T-helper 2 cell treated with Interferon-gamma antibody and Interleukin-4, amounts not matched to agents 5 μg/mL and 100 μg/mL, for 36 hours (primary cell): ENCODE data around the gene CDKN2B-AS1.

Experiments used
- DNase-seq: peaks from one replicate; pipeline ENCODE4 v3.0.0; 2021; ENCODE audit warnings: low spot score
- H3K27ac Mint-ChIP-seq: one replicate; pipeline ENCODE4 v1.8.0; 2021; ENCODE audit warnings: mild to moderate bottlenecking, mixed read lengths
- H3K27me3 Mint-ChIP-seq: one replicate; pipeline ENCODE4 v1.8.0; 2021; ENCODE audit warnings: low read depth, mixed read lengths
- H3K36me3 Mint-ChIP-seq: one replicate; pipeline ENCODE4 v1.8.0; 2021; ENCODE audit warnings: low read depth, mixed read lengths
- H3K4me1 Mint-ChIP-seq: one replicate; pipeline ENCODE4 v1.8.0; 2021; ENCODE audit warnings: low read depth, mixed read lengths
- H3K4me3 Mint-ChIP-seq: one replicate; pipeline ENCODE4 v1.8.0; 2022; ENCODE audit warnings: mild to moderate bottlenecking, moderate library complexity, mixed read lengths
- H3K9me3 Mint-ChIP-seq: one replicate; pipeline ENCODE4 v1.8.0; 2021; ENCODE audit warnings: mixed read lengths

Gene CDKN2B-AS1

DNA sequence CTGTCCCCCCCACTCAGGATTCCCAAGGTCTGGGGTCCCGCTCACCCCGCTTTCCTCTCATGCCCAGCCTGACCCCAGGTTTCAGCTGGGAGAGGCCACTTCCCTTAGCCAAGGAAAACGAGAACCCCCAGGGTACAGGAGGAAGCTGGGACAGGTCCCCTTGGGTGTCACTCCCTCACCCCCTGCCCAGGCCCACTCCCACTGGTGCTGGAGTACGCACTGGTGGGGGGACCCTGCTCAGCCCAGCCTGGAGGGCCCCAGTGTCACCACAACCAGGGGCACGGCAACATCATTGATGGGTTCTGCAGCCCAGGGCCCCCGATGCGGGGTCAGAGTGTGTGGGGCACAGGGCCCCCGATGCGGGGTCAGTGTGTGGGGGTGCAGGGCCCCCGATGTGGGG is 159.5 kb downstream of the CDKN2B-AS1 start:
- H3K27me3 Mint-ChIP-seq = peaks cover 29% of the 10 kb centered on the region
- H3K4me3 Mint-ChIP-seq = no peak overlapping the region
- no peaks in the 10 kb centered on the region for H3K36me3 Mint-ChIP-seq
- no peak for DNase-seq
- no peak overlapping the region for H3K27ac Mint-ChIP-seq
- peaks cover 2% of the 10 kb centered on the region for H3K4me1 Mint-ChIP-seq
- H3K9me3 Mint-ChIP-seq = no peaks in the 10 kb centered on the region

DNA sequence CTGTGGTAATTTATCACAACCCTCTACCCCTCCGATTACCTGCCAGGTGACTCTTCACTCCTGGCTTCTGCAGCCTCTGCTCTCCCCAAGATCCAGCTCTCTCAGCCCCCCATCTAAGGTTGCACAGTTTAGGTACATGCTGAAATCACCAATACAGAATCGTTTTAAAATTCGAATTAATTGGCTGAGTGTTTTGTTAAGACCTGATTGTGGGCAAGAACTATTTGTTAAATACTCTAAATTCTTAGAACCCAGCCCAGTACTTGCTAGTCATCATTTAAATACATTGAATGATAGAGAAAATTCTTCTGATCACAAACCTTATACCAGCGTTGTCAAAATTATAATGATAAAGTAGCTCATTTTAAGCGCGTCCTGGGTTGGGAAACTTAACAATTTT is 162.0 kb downstream of the CDKN2B-AS1 start:
- Mint-ChIP-seq H3K27ac (no peak overlapping the region), H3K9me3 (no peaks in the 10 kb centered on the region), H3K4me3 (no peak overlapping the region), H3K27me3 (peaks cover 28% of the 10 kb centered on the region), H3K4me1 (peaks cover 1% of the 10 kb centered on the region), H3K36me3 (no peaks in the 10 kb centered on the region)
- DNase-seq = no peak

DNA sequence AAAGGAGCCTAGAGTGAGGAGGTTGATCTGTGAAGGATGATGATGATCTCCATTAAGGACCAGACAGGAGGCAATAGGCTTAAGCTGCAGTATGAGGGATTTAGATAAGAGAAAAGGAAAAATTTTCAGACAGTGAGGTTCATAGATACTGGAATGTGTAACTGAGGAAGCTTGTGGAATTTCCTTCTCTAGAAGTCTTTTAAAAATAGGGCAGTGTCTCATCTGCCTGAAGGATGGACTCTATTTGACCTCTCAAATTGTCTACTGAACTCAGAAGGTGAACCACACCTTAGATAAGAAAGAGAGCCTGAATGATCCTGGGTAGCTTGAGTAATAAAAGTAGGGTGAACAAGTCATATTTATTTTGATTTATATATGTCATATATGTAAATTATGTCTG is 162.7 kb downstream of the CDKN2B-AS1 start:
- Mint-ChIP-seq H3K27me3 (peaks cover 31% of the 10 kb centered on the region), H3K4me1 (no peaks in the 10 kb centered on the region)

DNA sequence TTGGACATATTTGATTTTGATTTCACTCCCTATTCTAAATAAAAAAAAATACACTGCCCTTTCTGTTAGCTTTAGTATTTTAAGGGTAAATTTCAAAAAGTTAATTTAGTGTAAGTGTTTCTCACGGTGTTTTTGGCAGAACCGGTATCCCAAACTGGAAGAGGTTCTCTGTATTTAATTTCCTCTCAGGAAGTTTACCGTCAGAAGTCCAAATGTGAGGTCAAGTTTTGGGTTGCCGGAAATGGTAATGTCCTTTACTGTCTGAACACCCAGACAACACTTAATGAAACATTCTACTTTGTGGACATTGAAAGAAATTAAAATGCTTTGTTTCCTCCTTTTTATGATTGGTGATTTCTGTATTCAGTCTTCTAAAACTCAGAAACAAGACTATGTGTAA is 163.2 kb downstream of the CDKN2B-AS1 start:
- Mint-ChIP-seq H3K4me3 (no peak overlapping the region), H3K36me3 (no peaks in the 10 kb centered on the region), H3K4me1 (no peaks in the 10 kb centered on the region), H3K27me3 (peaks cover 33% of the 10 kb centered on the region), H3K27ac (no peak overlapping the region), H3K9me3 (no peaks in the 10 kb centered on the region)
- no peak for DNase-seq

More for the DNA sequence above, 162.7 kb downstream of the CDKN2B-AS1 start:
- Mint-ChIP-seq H3K9me3 (no peaks in the 10 kb centered on the region), H3K27ac (no peak overlapping the region), H3K4me3 (no peak overlapping the region), H3K36me3 (no peaks in the 10 kb centered on the region)
- DNase-seq = no peak

DNA sequence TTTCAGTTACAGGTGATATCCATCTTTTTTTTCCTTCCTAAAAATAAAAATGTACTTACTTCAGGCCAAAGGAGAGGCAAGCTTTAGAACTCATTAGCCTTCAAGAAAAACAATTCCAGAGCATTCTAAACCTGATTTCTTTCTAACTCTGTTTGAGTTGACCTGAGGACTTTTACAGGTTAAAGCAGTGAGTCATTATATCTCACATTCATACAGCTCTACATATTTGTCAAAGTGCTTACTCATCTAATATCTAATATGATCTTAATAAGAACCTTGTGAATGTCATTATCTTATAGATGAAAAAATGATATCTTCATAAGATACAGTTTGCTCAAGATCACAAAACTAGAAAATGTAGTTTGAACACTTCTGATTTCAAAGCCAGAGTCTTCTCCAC is 163.7 kb downstream of the CDKN2B-AS1 start:
- Mint-ChIP-seq H3K27ac (no peak overlapping the region), H3K9me3 (no peaks in the 10 kb centered on the region), H3K36me3 (no peaks in the 10 kb centered on the region), H3K4me3 (no peak overlapping the region), H3K4me1 (no peaks in the 10 kb centered on the region), H3K27me3 (peaks cover 34% of the 10 kb centered on the region)
- DNase-seq = no peak

DNA sequence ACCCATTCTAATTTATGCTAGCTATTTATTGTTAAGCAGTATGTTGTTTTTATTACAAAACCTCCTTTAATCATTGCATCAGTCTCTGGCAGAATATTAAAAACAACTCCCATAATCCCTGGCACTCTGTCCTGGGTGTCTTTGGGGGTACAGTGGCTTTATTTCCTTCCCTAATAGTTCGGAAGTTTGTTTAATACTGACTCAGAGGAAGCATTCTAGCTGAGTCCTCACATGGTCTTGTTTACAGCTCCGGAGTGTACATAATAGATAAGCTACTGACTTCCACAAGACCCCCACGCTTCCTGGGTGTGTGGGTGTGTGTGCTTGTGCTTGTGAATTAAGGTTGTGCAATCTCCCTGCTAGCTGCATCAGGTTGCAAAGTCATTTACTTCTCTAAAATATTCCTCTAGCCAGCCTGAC is 164.3 kb downstream of the CDKN2B-AS1 start:
- no peaks in the 10 kb centered on the region for H3K9me3 Mint-ChIP-seq
- peaks cover 39% of the 10 kb centered on the region for H3K27me3 Mint-ChIP-seq
- no peak overlapping the region for H3K27ac Mint-ChIP-seq
- no peak overlapping the region for H3K4me3 Mint-ChIP-seq
- no peaks in the 10 kb centered on the region for H3K36me3 Mint-ChIP-seq
- peak; percentile 10 for DNase-seq
- no peaks in the 10 kb centered on the region for H3K4me1 Mint-ChIP-seq

DNA sequence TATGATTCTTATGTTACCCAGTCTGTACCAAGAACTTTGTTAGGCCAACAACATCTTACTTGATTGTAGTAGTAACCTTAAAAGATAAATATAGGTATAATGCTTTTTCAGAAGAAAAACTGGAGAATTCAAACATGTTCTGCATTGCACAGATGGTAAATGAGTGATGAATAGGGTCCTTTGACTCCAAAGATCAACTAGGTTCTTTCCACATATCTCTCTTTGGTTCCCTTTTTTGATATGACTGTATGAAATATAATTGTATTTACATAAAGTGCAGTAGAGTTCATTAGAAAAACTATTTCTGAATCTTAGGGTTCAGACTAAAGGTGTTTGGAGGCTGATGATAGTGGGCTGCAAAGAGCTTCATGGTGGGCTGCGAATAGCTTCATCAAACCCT is 165.0 kb downstream of the CDKN2B-AS1 start:
- Mint-ChIP-seq H3K4me3 (no peak overlapping the region), H3K27ac (no peak overlapping the region), H3K9me3 (no peaks in the 10 kb centered on the region), H3K27me3 (peaks cover 45% of the 10 kb centered on the region), H3K4me1 (no peaks in the 10 kb centered on the region), H3K36me3 (no peaks in the 10 kb centered on the region)
- DNase-seq = no peak

DNA sequence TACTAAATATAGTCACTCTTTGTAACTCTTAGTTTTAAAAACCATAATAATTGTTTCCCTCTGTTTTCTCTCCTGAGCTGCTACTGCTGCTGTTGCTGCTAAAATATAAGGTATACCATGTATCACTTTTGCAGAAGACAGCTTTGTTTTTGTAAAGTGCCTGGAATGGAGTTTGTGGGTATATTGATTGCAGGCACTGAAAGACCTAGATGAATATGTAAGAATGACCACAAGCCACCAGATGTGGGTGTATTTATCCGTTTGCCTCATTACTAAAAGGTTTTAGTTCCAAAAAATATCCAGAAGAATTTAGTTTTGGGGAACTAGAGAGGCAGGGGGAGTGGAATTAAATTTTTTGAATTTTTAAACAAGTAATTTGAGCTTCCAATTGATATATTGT is 165.6 kb downstream of the CDKN2B-AS1 start:
- DNase-seq = no peak
- Mint-ChIP-seq H3K9me3 (no peaks in the 10 kb centered on the region), H3K27ac (no peak overlapping the region), H3K36me3 (no peaks in the 10 kb centered on the region), H3K27me3 (peaks cover 52% of the 10 kb centered on the region), H3K4me1 (no peaks in the 10 kb centered on the region), H3K4me3 (no peak overlapping the region)

DNA sequence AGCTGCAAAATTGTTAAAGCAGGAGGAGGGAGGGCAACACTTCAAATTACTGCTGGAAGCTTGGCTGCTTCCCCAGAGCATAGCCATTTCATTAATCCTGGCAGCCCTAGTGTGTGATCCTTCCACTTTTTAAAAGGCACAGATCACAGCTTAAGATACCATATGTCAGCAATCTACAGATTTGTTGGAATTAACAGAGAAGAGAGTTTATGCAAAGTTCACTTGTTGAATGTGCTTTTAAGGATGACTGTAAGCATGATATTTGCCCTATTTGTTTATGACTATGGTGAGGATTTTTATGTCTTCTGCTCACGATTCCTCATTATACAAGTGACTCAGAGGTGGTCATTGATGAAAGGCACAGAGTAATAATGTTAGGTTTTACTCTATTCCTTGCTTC is 170.6 kb downstream of the CDKN2B-AS1 start:
- peaks cover 6% of the 10 kb centered on the region for H3K4me1 Mint-ChIP-seq
- H3K36me3 Mint-ChIP-seq = no peaks in the 10 kb centered on the region
- H3K27ac Mint-ChIP-seq = no peak overlapping the region
- DNase-seq = no peak
- no peak overlapping the region for H3K4me3 Mint-ChIP-seq
- no peaks in the 10 kb centered on the region for H3K9me3 Mint-ChIP-seq
- peaks cover 63% of the 10 kb centered on the region for H3K27me3 Mint-ChIP-seq

DNA sequence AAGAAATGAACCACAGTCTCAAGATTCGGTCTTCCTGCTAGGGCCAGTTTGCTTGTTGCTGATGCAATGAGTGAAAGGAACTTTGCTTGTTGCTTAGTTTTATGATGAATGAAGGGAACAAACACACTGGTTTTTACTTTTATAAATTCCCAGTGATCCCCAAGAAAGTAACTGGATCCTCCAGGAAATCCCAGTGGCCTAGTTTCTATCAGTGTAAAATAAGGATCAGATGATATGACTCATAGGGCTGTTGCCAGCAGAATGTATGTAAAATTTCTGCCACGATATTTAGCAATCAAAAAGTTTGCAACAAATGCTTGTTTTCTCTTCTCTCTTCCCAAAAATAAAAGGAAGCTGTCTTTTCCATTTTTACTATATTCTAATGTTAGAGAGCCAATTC is 174.7 kb downstream of the CDKN2B-AS1 start:
- Mint-ChIP-seq H3K4me3 (no peak overlapping the region), H3K36me3 (no peaks in the 10 kb centered on the region), H3K9me3 (no peaks in the 10 kb centered on the region), H3K27me3 (peaks cover 45% of the 10 kb centered on the region), H3K27ac (no peak overlapping the region), H3K4me1 (peaks cover 8% of the 10 kb centered on the region)
- no peak for DNase-seq

DNA sequence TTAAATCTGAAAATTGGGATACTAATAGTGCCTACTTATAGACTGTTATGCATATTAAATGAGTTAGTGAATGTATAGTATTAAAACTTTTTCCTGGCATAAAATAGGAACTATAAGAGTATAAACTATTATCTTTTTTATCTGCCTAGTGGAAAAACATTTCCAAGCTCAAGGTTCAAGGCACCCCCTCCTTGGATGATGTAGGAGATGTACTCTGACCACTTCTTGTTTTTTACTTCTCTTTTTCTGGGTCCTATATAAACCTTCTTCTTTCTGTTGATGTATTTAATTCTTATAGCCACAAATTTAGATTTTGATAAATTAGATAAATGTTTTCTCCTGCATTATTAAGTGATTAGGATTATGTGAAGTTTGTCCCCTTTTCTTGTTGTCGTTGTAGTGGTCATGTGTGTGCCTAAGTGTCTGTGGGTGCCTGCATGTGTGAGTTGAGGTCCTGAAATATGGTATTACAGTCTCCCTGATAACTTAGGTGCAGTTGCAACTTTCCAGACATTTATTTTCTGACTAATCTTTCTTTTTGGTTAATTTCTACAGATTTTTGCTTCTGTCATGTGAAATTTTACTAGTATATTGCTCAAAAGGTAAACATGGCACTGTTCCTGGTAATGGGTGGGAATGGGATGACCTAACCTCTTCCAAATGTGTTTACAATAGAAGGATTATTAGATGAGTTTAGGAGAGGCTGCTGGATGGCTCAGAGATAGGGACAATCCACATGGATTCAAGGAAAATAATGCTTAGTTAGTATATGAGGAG is 175.3 kb downstream of the CDKN2B-AS1 start:
- H3K36me3 Mint-ChIP-seq = no peaks in the 10 kb centered on the region
- H3K27ac Mint-ChIP-seq = no peak overlapping the region
- H3K4me3 Mint-ChIP-seq = no peak overlapping the region
- no peaks in the 10 kb centered on the region for H3K9me3 Mint-ChIP-seq
- peaks cover 9% of the 10 kb centered on the region for H3K4me1 Mint-ChIP-seq
- peaks cover 38% of the 10 kb centered on the region for H3K27me3 Mint-ChIP-seq
- no peak for DNase-seq
